NCI-H2227 treated with DMSO at 0.1 percent for 48 hours (cell line): Measurements from ENCODE around the gene METAP1.
"Not testable (repeated sequence)": the region's sequence is repeated elsewhere in the genome, so short reads cannot be mapped to it uniquely, and the experiment has no call there.

Experiments used
- DNase-seq: peaks from one replicate; lab custom pipeline; 2025; lab: John Stamatoyannopoulos, UW

Gene METAP1

DNA sequence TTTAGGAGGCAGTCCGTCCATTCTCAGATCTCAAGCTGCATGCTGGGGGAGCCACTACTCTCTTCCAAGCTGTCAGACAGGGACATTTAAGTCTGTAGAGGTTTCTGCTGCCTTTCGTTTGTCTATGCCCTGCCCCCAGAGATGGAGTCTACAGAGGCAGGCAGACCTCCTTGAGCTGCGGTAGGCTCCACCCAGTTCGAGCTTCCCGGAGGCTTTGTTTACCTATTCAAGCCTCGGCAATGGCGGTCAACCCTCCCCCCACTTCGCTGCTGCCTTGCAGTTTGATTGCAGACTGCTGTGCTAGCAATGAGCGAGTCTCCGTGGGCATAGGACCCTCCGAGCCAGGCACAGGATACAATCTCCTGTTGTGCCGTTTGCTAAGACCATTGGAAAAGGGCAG, 103.8 kb downstream of the METAP1 start:
- no peak for DNase-seq

DNA sequence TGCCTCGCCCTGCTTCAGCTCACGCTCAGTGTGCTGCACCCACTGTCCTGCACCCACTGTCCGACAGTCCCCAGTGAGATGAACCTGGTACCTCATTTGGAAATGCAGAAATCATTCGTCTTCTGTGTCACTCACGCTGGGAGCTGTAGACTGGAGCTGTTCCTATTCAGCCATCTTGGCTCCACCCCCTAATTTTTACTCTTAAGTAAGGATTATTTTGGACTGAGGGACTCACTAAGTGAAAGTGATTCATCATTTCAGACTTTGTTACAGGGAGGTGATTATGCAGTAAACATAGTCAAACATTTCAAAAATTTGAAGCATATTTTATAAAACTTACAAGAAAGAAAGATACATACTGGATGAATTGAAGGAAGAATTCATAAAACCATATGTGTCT, 104.3 kb downstream of the METAP1 start:
- DNase-seq = not testable (repeated sequence)

DNA sequence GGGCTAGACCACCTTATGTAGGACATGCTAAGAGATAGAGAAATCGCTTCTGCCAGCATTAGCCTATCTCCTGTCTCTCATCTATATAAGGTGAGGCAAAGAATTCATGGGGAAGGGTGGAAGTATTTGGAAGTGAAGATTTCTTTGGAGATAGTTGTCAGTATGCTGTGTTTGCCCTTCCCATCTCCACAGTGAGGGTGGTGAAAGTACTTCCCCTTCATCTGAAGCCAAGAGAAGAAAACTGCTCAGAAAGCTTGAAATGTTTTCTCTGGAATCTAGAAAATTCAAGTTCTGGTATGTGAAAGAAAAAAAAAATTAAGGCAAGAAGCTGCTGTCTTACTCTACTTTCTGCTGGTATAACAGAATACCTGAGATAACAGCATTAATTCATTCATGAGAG, 105.4 kb downstream of the METAP1 start:
- DNase-seq = no peak

DNA sequence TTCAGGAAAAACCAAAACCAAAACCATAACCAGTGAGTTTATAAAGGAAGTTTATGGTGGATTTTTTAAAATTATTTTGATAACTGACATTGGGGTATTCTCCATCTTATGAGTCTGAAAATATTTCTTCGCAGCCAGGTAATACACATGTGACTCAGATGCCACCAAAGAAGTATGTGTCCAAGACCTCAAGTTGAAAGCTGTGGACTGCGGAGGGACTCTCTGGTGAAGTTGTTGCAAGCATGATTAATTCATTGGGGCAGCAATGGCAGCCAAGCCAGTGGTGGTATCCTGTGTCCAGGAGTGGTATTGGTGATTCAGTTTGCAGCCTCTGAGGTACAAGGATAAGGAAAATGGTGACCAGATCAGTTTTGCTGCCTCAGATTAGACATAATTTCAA, 107.1 kb downstream of the METAP1 start:
- DNase-seq = no peak

DNA sequence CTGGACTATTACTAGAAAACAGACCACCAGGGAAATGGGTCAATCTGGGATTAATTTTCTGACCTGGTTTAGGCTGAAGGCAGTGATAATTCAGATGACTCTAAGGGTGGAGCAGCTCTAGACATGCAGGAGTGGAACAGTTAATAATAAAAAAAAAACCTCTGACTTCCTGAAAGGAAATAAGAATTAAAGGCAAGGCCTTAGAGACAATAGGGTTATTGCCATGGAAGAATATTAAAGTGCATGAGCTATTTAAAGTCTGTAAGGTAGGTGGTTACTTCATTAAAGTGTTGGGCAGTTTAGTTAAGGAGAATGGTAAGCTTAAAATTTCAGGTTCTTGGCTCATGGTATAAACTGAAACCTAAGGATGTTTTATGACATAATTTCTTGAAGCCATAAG, 107.6 kb downstream of the METAP1 start:
- DNase-seq = no peak

DNA sequence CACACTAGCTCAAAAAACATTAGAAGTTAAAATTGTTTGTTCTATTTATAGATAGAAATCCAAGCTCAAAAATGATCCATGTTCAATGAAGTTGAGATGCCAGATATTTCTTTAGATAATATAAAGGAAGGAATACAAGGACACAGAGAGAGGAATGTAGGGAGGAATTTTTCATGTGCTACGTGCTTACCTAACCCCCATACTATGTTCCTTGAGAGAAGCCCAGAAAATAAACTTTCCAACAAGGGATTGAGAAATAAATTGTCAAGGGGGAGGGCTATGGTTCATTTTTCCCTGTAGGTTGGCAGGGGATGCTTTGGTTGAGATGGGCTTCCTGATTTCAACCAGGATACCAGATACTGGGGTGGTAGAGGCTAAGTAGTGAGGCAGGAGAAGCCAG, 108.6 kb downstream of the METAP1 start:
- DNase-seq = no peak

DNA sequence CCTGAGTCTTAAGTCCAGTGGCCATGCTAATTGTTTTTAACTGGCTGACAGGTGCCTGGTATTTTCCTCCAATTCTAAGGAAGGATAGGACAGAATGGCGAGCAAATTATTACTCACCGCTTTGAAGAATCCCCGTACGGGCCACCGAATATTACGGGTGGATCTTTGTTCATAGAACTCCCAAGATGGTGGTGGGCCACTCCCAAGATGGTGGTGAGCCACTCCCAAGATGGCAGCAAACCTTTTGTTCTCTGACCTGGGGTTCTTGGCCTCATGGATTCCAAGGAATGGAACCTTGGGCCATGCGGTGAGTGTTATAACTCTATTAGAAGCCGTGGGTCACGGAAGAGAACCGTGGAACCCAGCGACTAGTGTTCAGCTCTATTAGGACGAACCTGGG, 113.8 kb downstream of the METAP1 start:
- not testable (repeated sequence) for DNase-seq
